Astrocyte of the spinal cord (primary cell): ENCODE results near the gene ICE1.

Experiments
- DNase-seq: peaks from one replicate; pipeline ENCODE4 v3.0.0; 2011; ENCODE audit warnings: low read depth, low spot score
- H3K4me3 ChIP-seq: 2 replicates; pipeline ENCODE4 v1.5.1; 2011; ENCODE audit warnings: low read depth, mild to moderate bottlenecking, low read length, moderate library complexity
- CTCF ChIP-seq: IDR thresholded peaks from 2 replicates; pipeline ENCODE4 v1.5.1; 2012; ENCODE audit warnings: low read depth, mild to moderate bottlenecking, low read length, inconsistent platforms
- in situ Hi-C: cut with HindIII; loops from 2 replicates; pipeline ENCODE4 v1.10.0; 2017; ENCODE audit warnings: low sequenced_read_pairs

Gene ICE1

GRCh38 chr5:5524327-5524726 lies 101.8 kb downstream of the ICE1 start:
- no peak overlapping the region for H3K4me3 ChIP-seq
- DNase-seq = no peak
- no peak for TF ChIP-seq CTCF
- in situ Hi-C loops = no loop called here

DNA sequence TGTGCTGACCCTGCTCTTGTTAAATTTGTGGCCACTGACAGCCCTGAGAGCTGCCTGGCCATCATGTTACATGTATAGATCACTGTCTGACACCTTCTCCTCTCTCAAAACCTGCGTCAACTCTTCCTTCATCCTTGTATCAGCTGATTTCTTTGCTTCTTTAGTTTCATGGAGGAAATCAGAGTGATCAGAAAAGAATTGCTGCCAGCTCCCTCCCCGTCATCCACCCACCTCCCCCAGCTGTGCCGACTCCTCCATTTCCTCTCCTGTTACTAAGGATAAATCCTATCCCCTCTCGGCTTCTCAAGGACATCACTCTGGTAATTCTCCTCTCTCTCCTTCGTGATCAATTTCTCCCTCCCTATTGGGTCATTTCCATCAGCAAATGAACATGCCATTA lies 108.9 kb downstream of the ICE1 start:
- no peak overlapping the region for H3K4me3 ChIP-seq
- in situ Hi-C loops = no loop called here
- no peak for DNase-seq
- TF ChIP-seq CTCF = no peak

- TF ChIP-seq CTCF = no peak
Measured at GRCh38 chr5:5532306-5533076, 110.0 kb downstream of the ICE1 start.

DNA sequence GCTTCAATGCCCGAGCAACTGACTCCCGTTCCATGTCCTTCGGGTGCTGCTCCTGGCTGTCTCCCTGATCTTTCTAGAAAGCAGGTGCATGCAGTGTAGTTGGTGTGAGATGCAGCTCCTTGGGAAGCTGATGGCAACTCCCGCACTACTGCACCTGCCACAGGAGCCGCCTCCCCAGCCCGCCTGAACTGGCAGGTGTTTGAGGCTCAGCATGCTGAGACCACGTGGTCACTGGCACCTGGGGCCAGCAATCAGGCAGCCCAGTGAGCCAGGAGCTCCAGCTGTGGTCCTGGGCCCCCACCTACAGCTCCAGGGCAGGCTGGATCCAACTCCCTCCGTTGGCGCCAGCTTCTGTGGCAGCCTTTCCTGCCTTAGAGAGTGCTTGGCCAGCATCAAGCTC lies 111.5 kb downstream of the ICE1 start:
- no peak overlapping the region for H3K4me3 ChIP-seq
- no peak for DNase-seq
- no peak for TF ChIP-seq CTCF
- in situ Hi-C loops = no loop called here

More at GRCh38 chr5:5532306-5533076, 110.0 kb downstream of the ICE1 start:
- no peak overlapping the region for H3K4me3 ChIP-seq
- no peak for DNase-seq
- in situ Hi-C loops = no loop called here

GRCh38 chr5:5534333-5534732 lies 111.9 kb downstream of the ICE1 start:
- no peak for DNase-seq
- no peak for TF ChIP-seq CTCF
- in situ Hi-C loops = no loop called here
- H3K4me3 ChIP-seq = no peak overlapping the region

DNA sequence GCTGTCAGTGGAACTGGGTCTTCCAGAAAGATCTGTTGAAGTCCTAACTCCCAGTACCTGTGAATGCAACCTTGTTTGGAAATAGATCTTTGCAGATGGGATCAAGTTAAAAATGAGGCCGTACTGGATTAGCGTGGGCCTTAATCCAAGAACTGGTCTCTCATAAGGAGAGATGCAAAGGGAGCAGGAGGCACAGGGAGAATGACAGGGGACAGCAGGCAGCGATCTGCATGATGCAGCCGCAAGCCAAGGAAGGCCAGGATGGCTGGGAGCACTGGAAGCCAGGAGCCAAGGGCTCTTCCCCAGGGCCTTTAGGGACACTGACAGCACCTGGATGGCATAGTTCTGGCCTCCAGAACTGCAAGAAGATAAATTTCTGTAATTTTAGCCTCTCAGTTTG lies 114.4 kb downstream of the ICE1 start:
- DNase-seq = no peak
- no peak for TF ChIP-seq CTCF
- in situ Hi-C loops = no loop called here
- no peak overlapping the region for H3K4me3 ChIP-seq
